Stimulated activated CD4-positive, alpha-beta T cell treated with anti-CD3 and anti-CD28 coated beads, Interleukin-2, amount 100 ng/mL, for 4 hours (primary cell): Measurements from ENCODE around the gene GPR50.
A peak's percentile ranks its signal among the peaks of the same experiment; 100 is the strongest.

Experiments
- DNase-seq: peaks from one replicate; pipeline ENCODE4 v3.0.0-alpha.2; 2020; ENCODE audit warnings: low read depth

GPR50 gene

GRCh38 chrX:151176231-151176750 is at the start of gene GPR50:
Gene GPR50 (plus strand): TSS chrX:151176584. CDS start chrX:151176722, 138 bp downstream.
- no peak for DNase-seq

- no peak for DNase-seq
These were observed 43.9 kb upstream of the GPR50 start for GRCh38 chrX:151132531-151132930.

GRCh38 chrX:151151665-151152267 is 24.6 kb upstream of the GPR50 start:
- DNase-seq, result peak; percentile 3

GRCh38 chrX:151153086-151153485 is 23.3 kb upstream of the GPR50 start:
- DNase-seq, result no peak

- DNase-seq, result no peak
These were observed 22.7 kb upstream of the GPR50 start for GRCh38 chrX:151153667-151154066.

GRCh38 chrX:151155234-151155633 is 21.1 kb upstream of the GPR50 start:
- DNase-seq, result no peak

GRCh38 chrX:151161690-151162089 is 14.7 kb upstream of the GPR50 start:
- DNase-seq, result no peak

GRCh38 chrX:151167791-151168345 is 8.5 kb upstream of the GPR50 start:
- no peak for DNase-seq

GRCh38 chrX:151169783-151170182 is 6.6 kb upstream of the GPR50 start:
- no peak for DNase-seq

- DNase-seq, result no peak
These were observed 1.7 kb upstream of the GPR50 start for GRCh38 chrX:151174581-151175282.

- no peak for DNase-seq
These were observed 911 bp upstream of the GPR50 start for GRCh38 chrX:151175283-151176062.

- no peak for DNase-seq
These were observed 1.0 kb downstream of the GPR50 start for GRCh38 chrX:151177141-151178027.

GRCh38 chrX:151178746-151179145 is 2.4 kb downstream of the GPR50 start:
- no peak for DNase-seq

GRCh38 chrX:151180400-151180799 is 4.0 kb downstream of the GPR50 start:
- DNase-seq, result no peak

- no peak for DNase-seq
These were observed 4.7 kb downstream of the GPR50 start for GRCh38 chrX:151181088-151181487.

- DNase-seq, result no peak
These were observed 6.9 kb downstream of the GPR50 start for GRCh38 chrX:151183233-151183753.

- DNase-seq, result no peak
These were observed 7.7 kb downstream of the GPR50 start for GRCh38 chrX:151183912-151184565.

- DNase-seq, result no peak
These were observed 8.3 kb downstream of the GPR50 start for GRCh38 chrX:151184705-151185104.

GRCh38 chrX:151206871-151207270 is 30.5 kb downstream of the GPR50 start:
- DNase-seq, result no peak

- no peak for DNase-seq
These were observed 49.5 kb downstream of the GPR50 start for GRCh38 chrX:151225843-151226242.

GRCh38 chrX:151226941-151227340 is 50.6 kb downstream of the GPR50 start:
- DNase-seq, result no peak
